Neural cell (in vitro differentiated cells): ENCODE measurements around the gene USB1.

Source experiments
- SMC3 ChIP-seq: fragments of 450-650 bp; conservative IDR thresholded peaks from 2 replicates; pipeline ENCODE4 v1.6.1; 2014; ENCODE audit warnings: antibody characterized with exemption, mild to moderate bottlenecking, moderate library complexity; ENCODE audit not compliant: poor library complexity
- TF ChIP-seq, protein P1 (sequence below): fragments of 450-650 bp; IDR thresholded peaks from 2 replicates; pipeline ENCODE4 v1.5.1; 2014; ENCODE audit warnings: antibody characterized with exemption, mild to moderate bottlenecking, moderate library complexity; ENCODE audit not compliant: poor library complexity, severe bottlenecking

GRCh38 chr16:57998992-57999365 lies 2.2 kb upstream of the USB1 start:
- TF ChIP-seq, protein P1, sequence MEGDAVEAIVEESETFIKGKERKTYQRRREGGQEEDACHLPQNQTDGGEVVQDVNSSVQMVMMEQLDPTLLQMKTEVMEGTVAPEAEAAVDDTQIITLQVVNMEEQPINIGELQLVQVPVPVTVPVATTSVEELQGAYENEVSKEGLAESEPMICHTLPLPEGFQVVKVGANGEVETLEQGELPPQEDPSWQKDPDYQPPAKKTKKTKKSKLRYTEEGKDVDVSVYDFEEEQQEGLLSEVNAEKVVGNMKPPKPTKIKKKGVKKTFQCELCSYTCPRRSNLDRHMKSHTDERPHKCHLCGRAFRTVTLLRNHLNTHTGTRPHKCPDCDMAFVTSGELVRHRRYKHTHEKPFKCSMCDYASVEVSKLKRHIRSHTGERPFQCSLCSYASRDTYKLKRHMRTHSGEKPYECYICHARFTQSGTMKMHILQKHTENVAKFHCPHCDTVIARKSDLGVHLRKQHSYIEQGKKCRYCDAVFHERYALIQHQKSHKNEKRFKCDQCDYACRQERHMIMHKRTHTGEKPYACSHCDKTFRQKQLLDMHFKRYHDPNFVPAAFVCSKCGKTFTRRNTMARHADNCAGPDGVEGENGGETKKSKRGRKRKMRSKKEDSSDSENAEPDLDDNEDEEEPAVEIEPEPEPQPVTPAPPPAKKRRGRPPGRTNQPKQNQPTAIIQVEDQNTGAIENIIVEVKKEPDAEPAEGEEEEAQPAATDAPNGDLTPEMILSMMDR: no peak
- TF ChIP-seq SMC3: no peak
